LNCAP (cell line): ENCODE data around the gene DBF4.

Source experiments
- CTCF ChIP-seq: fragments of 450-650 bp; IDR thresholded peaks from 2 replicates; pipeline ENCODE4 v1.5.1; 2017; ENCODE audit warnings: mild to moderate bottlenecking

Gene DBF4

GRCh38 chr7:87933953-87934698 lies 57.8 kb downstream of the DBF4 start, which contains the start of gene ADAM22:
Gene ADAM22, plus strand, starts transcription at chr7:87934251. Its CDS starts 215 bp downstream, at chr7:87934466.
- peak; percentile 24; the same call in 1 of the 2 replicates for TF ChIP-seq CTCF

GRCh38 chr7:87934699-87935383 lies 58.5 kb downstream of the DBF4 start:
- no peak for TF ChIP-seq CTCF

- TF ChIP-seq CTCF, result no peak
Measured at GRCh38 chr7:87935384-87935706, 59.1 kb downstream of the DBF4 start.

GRCh38 chr7:87941138-87941537 lies 64.8 kb downstream of the DBF4 start:
- TF ChIP-seq CTCF, result no peak

- no peak for TF ChIP-seq CTCF
Measured at GRCh38 chr7:87944547-87944946, 68.3 kb downstream of the DBF4 start.

GRCh38 chr7:87948371-87948770 lies 72.1 kb downstream of the DBF4 start:
- no peak for TF ChIP-seq CTCF
